Activated CD4-positive, alpha-beta T cell treated with anti-CD3 and anti-CD28 coated beads for 36 hours (primary cell): ENCODE measurements around the gene ADISSP. TPM values are rescaled to one million over a fixed set of nuclear protein-coding genes. Genes with fewer than 3 reads are reported as not detected.

Source experiments
- ATAC-seq: fragments of 200-7000 bp; cut with Tn5 transposase; one replicate; pipeline ENCODE4 v1.10.0; 2021; ENCODE audit warnings: mild to moderate bottlenecking, moderate library complexity
- CTCF ChIA-PET: fragments of 350-600 bp; sonication (Branson Sonifier 250); formaldehyde crosslinking; loops from one replicate; lab custom pipeline; 2021; ENCODE audit warnings: antibody characterized with exemption; lab: Charles Lee
- POLR2A ChIA-PET: fragments of 350-600 bp; sonication (Branson Sonifier 250); formaldehyde crosslinking; loops from one replicate; lab custom pipeline; 2021; ENCODE audit warnings: antibody characterized with exemption, inconsistent platforms; lab: Charles Lee
- DNase-seq: peaks from one replicate; pipeline ENCODE4 v3.0.0-alpha.2; 2020
- H3K27ac Mint-ChIP-seq: one replicate; pipeline ENCODE4 v1.8.0; 2021; ENCODE audit warnings: mixed read lengths
- H3K27me3 Mint-ChIP-seq: one replicate; pipeline ENCODE4 v1.8.0; 2021; ENCODE audit warnings: mixed read lengths
- H3K36me3 Mint-ChIP-seq: one replicate; pipeline ENCODE4 v1.8.0; 2021; ENCODE audit warnings: low read depth, mixed read lengths
- H3K4me1 Mint-ChIP-seq: one replicate; pipeline ENCODE4 v1.8.0; 2021; ENCODE audit warnings: mixed read lengths
- H3K4me3 Mint-ChIP-seq: one replicate; pipeline ENCODE4 v1.8.0; 2021; ENCODE audit warnings: mild to moderate bottlenecking, moderate library complexity, mixed read lengths
- H3K9me3 Mint-ChIP-seq: one replicate; pipeline ENCODE4 v1.8.0; 2021; ENCODE audit warnings: low read depth, mixed read lengths
- intact Hi-C, 2 experiments: fragments of 100-400 bp; cut with DNase I in 1 of 2; cut with micrococcal nuclease in 1 of 2; formaldehyde crosslinking; loops; one replicate each; pipeline versions ENCODE4 v1.14.2 to v1.15.1; 2022 to 2024; cut with DNase I, micrococcal nuclease
- total RNA-seq, 2 experiments: library from RNA; stranded (reverse); gene quantifications; one replicate each; pipeline ENCODE4 v1.2.3, GENCODE V29; 2021

The ADISSP gene
- total RNA-seq, 2 experiments from 2014 or later = 46.5 to 57.3 TPM

- intact Hi-C loops = no loop called here
- no peak for ATAC-seq
- no peaks in the 10 kb centered on the region for H3K9me3 Mint-ChIP-seq
- no peak overlapping the region for H3K27ac Mint-ChIP-seq
- H3K36me3 Mint-ChIP-seq = no peaks in the 10 kb centered on the region
- ChIA-PET CTCF (no interaction called here), POLR2A (no interaction called here)
- H3K4me1 Mint-ChIP-seq = no peaks in the 10 kb centered on the region
- DNase-seq = no peak
- H3K27me3 Mint-ChIP-seq = peaks cover 3% of the 10 kb centered on the region
- H3K4me3 Mint-ChIP-seq = no peak overlapping the region
Measured at GRCh38 chr20:3739054-3739925, 28.3 kb downstream of the ADISSP start.

GRCh38 chr20:3738111-3739053, 29.2 kb downstream of the ADISSP start:
- no peak overlapping the region for H3K4me3 Mint-ChIP-seq
- DNase-seq = no peak

GRCh38 chr20:3735768-3736167, 31.8 kb downstream of the ADISSP start:
- ATAC-seq (no peak), DNase-seq (no peak)
- ChIA-PET CTCF (interaction anchor here (0.6 to 1.3 kb wide), 3 partner anchors 25 to 561 kb away, joined by 3 read pairs; no protein-coding TSS in a partner anchor), POLR2A (interaction anchor here (0.6 kb wide), 1 partner anchor 101 kb away, joined by 3 read pairs; no protein-coding TSS in a partner anchor)
- Mint-ChIP-seq H3K36me3 (no peaks in the 10 kb centered on the region), H3K9me3 (no peaks in the 10 kb centered on the region), H3K4me3 (no peak overlapping the region), H3K27ac (no peak overlapping the region), H3K27me3 (peaks cover 18% of the 10 kb centered on the region), H3K4me1 (no peaks in the 10 kb centered on the region)
- intact Hi-C loops = no loop called here

More at GRCh38 chr20:3738111-3739053, 29.2 kb downstream of the ADISSP start:
- H3K9me3 Mint-ChIP-seq = no peaks in the 10 kb centered on the region
- H3K27ac Mint-ChIP-seq = no peak overlapping the region
- ChIA-PET CTCF (no interaction called here), POLR2A (no interaction called here)
- peaks cover 3% of the 10 kb centered on the region for H3K27me3 Mint-ChIP-seq
- intact Hi-C loops = no loop called here
- no peaks in the 10 kb centered on the region for H3K36me3 Mint-ChIP-seq
- no peak for ATAC-seq
- no peaks in the 10 kb centered on the region for H3K4me1 Mint-ChIP-seq

- no peaks in the 10 kb centered on the region for H3K4me1 Mint-ChIP-seq
- POLR2A ChIA-PET = no interaction called here
- H3K27me3 Mint-ChIP-seq = peaks cover 24% of the 10 kb centered on the region
- no peak overlapping the region for H3K27ac Mint-ChIP-seq
- H3K9me3 Mint-ChIP-seq = no peaks in the 10 kb centered on the region
- CTCF ChIA-PET = no interaction called here
- DNase-seq (no peak), ATAC-seq (no peak)
- no peak overlapping the region for H3K4me3 Mint-ChIP-seq
- intact Hi-C loops = no loop called here
- no peaks in the 10 kb centered on the region for H3K36me3 Mint-ChIP-seq
Measured at GRCh38 chr20:3734111-3734843, 33.3 kb downstream of the ADISSP start.

GRCh38 chr20:3733119-3733995, 34.2 kb downstream of the ADISSP start:
- DNase-seq (no peak), ATAC-seq (no peak)
- no peaks in the 10 kb centered on the region for H3K36me3 Mint-ChIP-seq
- intact Hi-C loops = no loop called here
- no peaks in the 10 kb centered on the region for H3K4me1 Mint-ChIP-seq
- ChIA-PET CTCF (no interaction called here), POLR2A (no interaction called here)
- no peak overlapping the region for H3K27ac Mint-ChIP-seq
- H3K9me3 Mint-ChIP-seq = no peaks in the 10 kb centered on the region
- peaks cover 26% of the 10 kb centered on the region for H3K27me3 Mint-ChIP-seq
- no peak overlapping the region for H3K4me3 Mint-ChIP-seq

- Mint-ChIP-seq H3K4me1 (no peaks in the 10 kb centered on the region), H3K27ac (no peak within 1 kb of the TSS), H3K4me3 (no peak within 1 kb of the TSS), H3K27me3 (peaks cover 33% of the 10 kb centered on the region), H3K9me3 (no peaks in the 10 kb centered on the region), H3K36me3 (no peaks in the 10 kb centered on the region)
- intact Hi-C loops = no loop called here
- DNase-seq (no peak), ATAC-seq (no peak)
- CTCF ChIA-PET = no interaction called here
- POLR2A ChIA-PET = no interaction called here
Measured at GRCh38 chr20:3732327-3733118, 35.0 kb downstream of the ADISSP start, which contains the start of gene HSPA12B. Gene HSPA12B (plus strand): TSS chr20:3732685. CDS start chr20:3738675, 5,990 bp downstream.

GRCh38 chr20:3731944-3732326, 35.6 kb downstream of the ADISSP start:
- no peaks in the 10 kb centered on the region for H3K9me3 Mint-ChIP-seq
- POLR2A ChIA-PET = no interaction called here
- no peaks in the 10 kb centered on the region for H3K36me3 Mint-ChIP-seq
- H3K27ac Mint-ChIP-seq = no peak overlapping the region
- ATAC-seq (no peak), DNase-seq (no peak)
- intact Hi-C loops = no loop called here
- no peak overlapping the region for H3K4me3 Mint-ChIP-seq
- H3K4me1 Mint-ChIP-seq = no peaks in the 10 kb centered on the region
- H3K27me3 Mint-ChIP-seq = peaks cover 38% of the 10 kb centered on the region
- CTCF ChIA-PET = no interaction called here

- DNase-seq (no peak), ATAC-seq (no peak)
- H3K27me3 Mint-ChIP-seq = peaks cover 40% of the 10 kb centered on the region
- no peaks in the 10 kb centered on the region for H3K9me3 Mint-ChIP-seq
- no peak overlapping the region for H3K27ac Mint-ChIP-seq
- H3K4me1 Mint-ChIP-seq = no peaks in the 10 kb centered on the region
- H3K36me3 Mint-ChIP-seq = no peaks in the 10 kb centered on the region
- ChIA-PET CTCF (interaction anchor here (0.6 kb wide), 1 partner anchor 20 kb away, joined by 4 read pairs; no protein-coding TSS in a partner anchor), POLR2A (no interaction called here)
- no peak overlapping the region for H3K4me3 Mint-ChIP-seq
- intact Hi-C loops = no loop called here
Measured at GRCh38 chr20:3730803-3731672, 36.5 kb downstream of the ADISSP start.

- Mint-ChIP-seq H3K36me3 (no peaks in the 10 kb centered on the region), H3K4me3 (no peak overlapping the region), H3K4me1 (no peaks in the 10 kb centered on the region), H3K27ac (no peak overlapping the region), H3K9me3 (no peaks in the 10 kb centered on the region), H3K27me3 (peaks cover 40% of the 10 kb centered on the region)
- intact Hi-C loops = no loop called here
- ChIA-PET POLR2A (no interaction called here), CTCF (interaction anchor here (0.6 kb wide), 1 partner anchor 19 kb away, joined by 4 read pairs; no protein-coding TSS in a partner anchor)
- no peak for ATAC-seq
- DNase-seq = no peak
Measured at GRCh38 chr20:3729811-3730540, 37.6 kb downstream of the ADISSP start.
